Measurements from ENCODE around the gene LCK.
A peak's percentile ranks its signal among the peaks of the same experiment; 100 is the strongest.

Gene LCK

GRCh38 chr1:32221980-32222755 is 28.9 kb upstream of the LCK start, which contains the start of the genes EIF3I and TMEM234:
Gene EIF3I (plus strand): TSS chr1:32222407. CDS start chr1:32222442, 35 bp downstream.
Gene TMEM234 (minus strand): TSS chr1:32222353. CDS start chr1:32222322, 31 bp downstream.
- DNase-seq (ENCODE audit: extremely low read depth, low read depth), result peak; percentile 70
- no peak for TF ChIP-seq CTCF (IDR thresholded peaks at IDR 0.05; ENCODE audit: low read depth, low read length, missing control alignments)
- H3K4me3 ChIP-seq (replicated peaks; ENCODE audit: low read depth, low read length), result peak within 1 kb of the TSS; percentile 98

GRCh38 chr1:32223683-32224082 is 27.4 kb upstream of the LCK start:
- H3K4me3 ChIP-seq (replicated peaks; ENCODE audit: low read depth, low read length), result peak overlapping the region; percentile 98
- no peak for TF ChIP-seq CTCF (IDR thresholded peaks at IDR 0.05; ENCODE audit: low read depth, low read length, missing control alignments)
- DNase-seq (ENCODE audit: extremely low read depth, low read depth), result no peak

- no peak for DNase-seq (ENCODE audit: extremely low read depth, low read depth)
- peak overlapping the region; percentile 98; the same call in 1 of the 2 replicates for H3K4me3 ChIP-seq (replicated peaks; ENCODE audit: low read depth, low read length)
- no peak for TF ChIP-seq CTCF (IDR thresholded peaks at IDR 0.05; ENCODE audit: low read depth, low read length, missing control alignments)
These were observed 26.8 kb upstream of the LCK start for GRCh38 chr1:32224285-32224684.

- H3K4me3 ChIP-seq (replicated peaks; ENCODE audit: low read depth, low read length), result no peak overlapping the region
- no peak for TF ChIP-seq CTCF (IDR thresholded peaks at IDR 0.05; ENCODE audit: low read depth, low read length, missing control alignments)
- no peak for DNase-seq (ENCODE audit: extremely low read depth, low read depth)
These were observed 22.3 kb upstream of the LCK start for GRCh38 chr1:32228771-32229170.

- DNase-seq (ENCODE audit: extremely low read depth, low read depth), result no peak
- no peak for TF ChIP-seq CTCF (IDR thresholded peaks at IDR 0.05; ENCODE audit: low read depth, low read length, missing control alignments)
- H3K4me3 ChIP-seq (replicated peaks; ENCODE audit: low read depth, low read length), result no peak overlapping the region
These were observed 19.1 kb upstream of the LCK start for GRCh38 chr1:32231843-32232432.

- no peak overlapping the region for H3K4me3 ChIP-seq (replicated peaks; ENCODE audit: low read depth, low read length)
- no peak for TF ChIP-seq CTCF (IDR thresholded peaks at IDR 0.05; ENCODE audit: low read depth, low read length, missing control alignments)
- no peak for DNase-seq (ENCODE audit: extremely low read depth, low read depth)
These were observed 18.3 kb upstream of the LCK start for GRCh38 chr1:32232558-32233304.
